Osteoblast (primary cell): Measurements from ENCODE around the gene CNKSR1. TPM values are rescaled to one million over a fixed set of nuclear protein-coding genes. Genes with fewer than 3 reads are reported as not detected.

ENCODE experiments used
- DNase-seq: peaks from one replicate; pipeline ENCODE4 v3.0.0; 2011; ENCODE audit warnings: low spot score, mixed read lengths; ENCODE audit not compliant: insufficient read length; ENCODE audit errors: missing footprints
- H2AFZ ChIP-seq: 2 replicates; pipeline ENCODE4 v1.6.0; 2011; ENCODE audit warnings: mild to moderate bottlenecking, low read length
- H3K27ac ChIP-seq: 2 replicates; pipeline ENCODE4 v1.5.1; 2011; ENCODE audit warnings: mild to moderate bottlenecking, low read depth, low read length, moderate library complexity
- H3K27me3 ChIP-seq: 2 replicates; pipeline ENCODE4 v1.6.0; 2012; ENCODE audit warnings: mild to moderate bottlenecking, control low read depth, inconsistent platforms, low read length, moderate library complexity; ENCODE audit not compliant: insufficient read depth
- H3K36me3 ChIP-seq: 2 replicates; pipeline ENCODE4 v1.5.1; 2011; ENCODE audit warnings: mild to moderate bottlenecking, low read length, control low read depth, moderate library complexity; ENCODE audit not compliant: insufficient read depth
- H3K4me1 ChIP-seq: 2 replicates; pipeline ENCODE4 v1.5.1; 2011; ENCODE audit warnings: mild to moderate bottlenecking, low read length, control low read depth, moderate library complexity; ENCODE audit not compliant: insufficient read depth
- H3K4me2 ChIP-seq: 2 replicates; pipeline ENCODE4 v1.6.0; 2011; ENCODE audit warnings: mild to moderate bottlenecking, low read length; ENCODE audit not compliant: insufficient read depth
- H3K4me3 ChIP-seq: fragments of 200-600 bp; sonication (generic); 3 replicates; pipeline ENCODE4 v1.5.1; 2012; ENCODE audit warnings: mild to moderate bottlenecking, low read length, inconsistent platforms; ENCODE audit not compliant: insufficient read depth
- H3K79me2 ChIP-seq: 2 replicates; pipeline ENCODE4 v1.6.0; 2012; ENCODE audit warnings: mild to moderate bottlenecking, low read length, control low read depth, inconsistent platforms; ENCODE audit not compliant: insufficient read depth
- H3K9me3 ChIP-seq: 2 replicates; pipeline ENCODE4 v1.5.1; 2011; ENCODE audit warnings: low read depth, low read length, control low read depth
- H4K20me1 ChIP-seq: 2 replicates; pipeline ENCODE4 v1.6.0; 2012; ENCODE audit warnings: mild to moderate bottlenecking, low read length, control low read depth; ENCODE audit not compliant: insufficient read depth
- CTCF ChIP-seq: IDR thresholded peaks from 2 replicates; pipeline ENCODE4 v1.5.1; 2011; ENCODE audit warnings: mild to moderate bottlenecking, low read depth, low read length, moderate library complexity; ENCODE audit errors: extremely low read depth
- total RNA-seq: library from RNA; depleted of rRNA; stranded (reverse); fragments of >200 nt; gene quantifications from 2 replicates; pipeline ENCODE4 v1.2.3, GENCODE V29; 2012

CNKSR1 gene
- total RNA-seq, 1 donor: under 0.01 TPM

- Histone ChIP-seq H3K4me1 (no peaks in the 10 kb centered on the region), H3K4me3 (no peak overlapping the region), H3K27ac (no peak overlapping the region), H3K9me3 (no peaks in the 10 kb centered on the region), H3K79me2 (no peaks in the 10 kb centered on the region), H2AFZ (no peak overlapping the region), H3K36me3 (no peaks in the 10 kb centered on the region), H3K27me3 (peaks cover 9% of the 10 kb centered on the region), H4K20me1 (no peaks in the 10 kb centered on the region), H3K4me2 (no peak overlapping the region)
- no peak for DNase-seq
- no peak for TF ChIP-seq CTCF
These were observed 35.4 kb downstream of the CNKSR1 start for GRCh38 chr1:26212726-26213125.

DNA sequence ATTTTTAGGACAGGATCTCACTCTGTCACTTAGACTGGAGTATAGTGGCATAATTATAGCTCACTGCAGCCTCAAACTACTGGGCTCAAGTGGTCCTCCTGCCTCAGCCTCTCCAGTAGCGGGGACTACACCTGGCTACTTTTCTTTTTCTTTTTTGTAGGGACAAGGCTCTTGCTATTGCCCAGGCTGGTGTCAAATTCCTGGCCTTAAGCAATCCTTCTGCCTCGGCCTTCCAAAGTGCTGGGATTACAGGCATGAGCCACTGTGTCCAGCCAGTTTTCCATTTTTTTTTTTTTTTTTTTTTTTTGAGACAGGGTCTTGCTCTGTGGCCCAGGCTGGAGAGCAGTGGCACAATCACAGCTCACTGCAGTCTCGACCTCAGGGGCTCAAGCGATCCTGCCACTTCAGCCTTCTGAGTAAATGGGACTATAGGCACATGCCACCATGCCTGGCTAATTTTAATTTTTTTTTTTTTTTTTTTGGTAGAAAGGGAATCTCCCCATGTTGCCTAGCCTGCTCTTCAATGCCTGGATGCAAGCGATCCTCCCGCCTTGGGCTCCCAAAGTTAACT, 36.1 kb downstream of the CNKSR1 start:
- no peaks in the 10 kb centered on the region for H3K4me1 ChIP-seq
- H3K27ac ChIP-seq: no peak overlapping the region
- no peak for DNase-seq
- H3K79me2 ChIP-seq: no peaks in the 10 kb centered on the region
- peaks cover 13% of the 10 kb centered on the region for H3K27me3 ChIP-seq
- no peak overlapping the region for H2AFZ ChIP-seq
- no peaks in the 10 kb centered on the region for H3K36me3 ChIP-seq
- H4K20me1 ChIP-seq: no peaks in the 10 kb centered on the region
- no peak overlapping the region for H3K4me3 ChIP-seq
- no peak overlapping the region for H3K4me2 ChIP-seq
- no peak for TF ChIP-seq CTCF
- H3K9me3 ChIP-seq: no peaks in the 10 kb centered on the region

DNA sequence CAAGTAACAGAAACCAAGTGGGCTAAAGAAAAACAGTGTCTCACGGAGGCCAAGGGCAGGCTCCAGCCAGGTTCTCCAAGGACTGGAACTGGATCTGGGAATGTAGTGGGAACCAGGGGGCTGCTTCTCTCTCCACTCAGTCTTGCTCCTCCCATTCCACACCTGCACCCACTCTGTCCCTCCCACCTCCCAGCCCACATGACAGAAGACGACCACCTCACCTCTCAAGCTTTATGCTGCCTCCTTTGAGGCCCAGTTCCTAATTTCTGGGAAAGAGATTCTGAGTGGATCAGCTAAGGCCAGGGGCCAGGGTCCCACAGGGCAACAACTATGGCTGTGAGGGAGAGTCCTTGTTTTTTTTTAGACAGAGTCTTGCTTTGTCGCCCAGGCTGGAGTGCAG, 38.0 kb downstream of the CNKSR1 start:
- H4K20me1 ChIP-seq: no peaks in the 10 kb centered on the region
- H3K4me2 ChIP-seq: no peak overlapping the region
- no peaks in the 10 kb centered on the region for H3K9me3 ChIP-seq
- no peaks in the 10 kb centered on the region for H3K79me2 ChIP-seq
- H3K4me3 ChIP-seq: no peak overlapping the region
- H3K36me3 ChIP-seq: no peaks in the 10 kb centered on the region
- H2AFZ ChIP-seq: no peak overlapping the region
- no peak for DNase-seq
- H3K27me3 ChIP-seq: peaks cover 15% of the 10 kb centered on the region
- no peaks in the 10 kb centered on the region for H3K4me1 ChIP-seq
- TF ChIP-seq CTCF: no peak
- no peak overlapping the region for H3K27ac ChIP-seq

GRCh38 chr1:26218906-26219494, 41.7 kb downstream of the CNKSR1 start:
- H3K79me2 ChIP-seq: no peaks in the 10 kb centered on the region
- TF ChIP-seq CTCF: no peak
- H4K20me1 ChIP-seq: no peaks in the 10 kb centered on the region
- no peaks in the 10 kb centered on the region for H3K36me3 ChIP-seq
- peaks cover 43% of the 10 kb centered on the region for H3K27me3 ChIP-seq
- DNase-seq: no peak
- H3K27ac ChIP-seq: no peak overlapping the region
- H3K4me3 ChIP-seq: no peak overlapping the region
- H3K4me1 ChIP-seq: no peaks in the 10 kb centered on the region
- H2AFZ ChIP-seq: no peak overlapping the region
- H3K4me2 ChIP-seq: no peak overlapping the region
- H3K9me3 ChIP-seq: no peaks in the 10 kb centered on the region
